Thyroid gland (tissue), 4 donors: ENCODE measurements around the gene LAMA4. TPM values are rescaled to one million over a fixed set of nuclear protein-coding genes. Genes with fewer than 3 reads are reported as not detected.

Experiments used
- DNase-seq, 2 donors: peaks; one replicate each; pipeline ENCODE4 v3.0.0-alpha.2; 2019
- H3K27ac ChIP-seq, 3 donors: fragments of 200-600 bp; sonication (generic); 1 replicate in 2 of 3; 2 replicates in 1 of 3; pipeline ENCODE4 v1.5.1; 2016 to 2019; ENCODE audit warnings: mild to moderate bottlenecking in 1 of 3, moderate library complexity in 1 of 3
- H3K27me3 ChIP-seq: fragments of 200-600 bp; sonication (generic); one replicate; pipeline ENCODE4 v1.5.1; 2019
- H3K36me3 ChIP-seq, 2 donors: fragments of 200-600 bp; sonication (generic); one replicate each; pipeline ENCODE4 v1.5.1; 2016 to 2019
- H3K4me1 ChIP-seq, 2 donors: fragments of 200-600 bp; sonication (generic); one replicate each; pipeline ENCODE4 v1.5.1; 2017 to 2019
- H3K4me3 ChIP-seq, 3 donors: fragments of 200-600 bp; sonication (generic); replicated peaks in 1 of 3; 1 replicate in 2 of 3; 2 replicates in 1 of 3; pipeline ENCODE4 v1.5.1; 2016; ENCODE audit warnings: mild to moderate bottlenecking in 1 of 3
- H3K9me3 ChIP-seq: fragments of 200-600 bp; sonication (generic); one replicate; pipeline ENCODE4 v1.5.1; 2017
- CTCF ChIP-seq, 6 experiments: fragments of 200-600 bp in 3 of 6; fragments of 450-650 bp in 3 of 6; sonication (generic) in 3 of 6; IDR thresholded peaks; one replicate each; pipeline ENCODE4 v1.5.1; 2016 to 2019; ENCODE audit warnings: antibody characterized with exemption in 6 of 6, mild to moderate bottlenecking in 2 of 6, inconsistent platforms in 1 of 6, moderate library complexity in 1 of 6
- POLR2A ChIP-seq, 2 donors: fragments of 450-650 bp; IDR thresholded peaks; one replicate each; pipeline ENCODE4 v1.6.1; 2017; ENCODE audit warnings: antibody characterized with exemption in 2 of 2, mild to moderate bottlenecking in 2 of 2, moderate library complexity in 1 of 2
- WGBS, 2 donors: methylation state at CpG; one replicate each; pipeline ENCODE4 v1.1.5; 2017; 5-methylcytosine and 5-hydroxymethylcytosine counted together
- intact Hi-C: fragments of 100-400 bp; cut with DNase I; formaldehyde crosslinking; loops from one replicate; pipeline ENCODE4 v1.15.1; 2023
- total RNA-seq, 4 donors: library from RNA; depleted of rRNA; stranded (reverse); fragments of >200 nt; gene quantifications; one replicate each; pipeline ENCODE4 v1.2.3, GENCODE V29; 2016

The LAMA4 gene
- total RNA-seq, 4 donors from 2014 or later = 29.9 to 40.0 (median 35.3) TPM

DNA sequence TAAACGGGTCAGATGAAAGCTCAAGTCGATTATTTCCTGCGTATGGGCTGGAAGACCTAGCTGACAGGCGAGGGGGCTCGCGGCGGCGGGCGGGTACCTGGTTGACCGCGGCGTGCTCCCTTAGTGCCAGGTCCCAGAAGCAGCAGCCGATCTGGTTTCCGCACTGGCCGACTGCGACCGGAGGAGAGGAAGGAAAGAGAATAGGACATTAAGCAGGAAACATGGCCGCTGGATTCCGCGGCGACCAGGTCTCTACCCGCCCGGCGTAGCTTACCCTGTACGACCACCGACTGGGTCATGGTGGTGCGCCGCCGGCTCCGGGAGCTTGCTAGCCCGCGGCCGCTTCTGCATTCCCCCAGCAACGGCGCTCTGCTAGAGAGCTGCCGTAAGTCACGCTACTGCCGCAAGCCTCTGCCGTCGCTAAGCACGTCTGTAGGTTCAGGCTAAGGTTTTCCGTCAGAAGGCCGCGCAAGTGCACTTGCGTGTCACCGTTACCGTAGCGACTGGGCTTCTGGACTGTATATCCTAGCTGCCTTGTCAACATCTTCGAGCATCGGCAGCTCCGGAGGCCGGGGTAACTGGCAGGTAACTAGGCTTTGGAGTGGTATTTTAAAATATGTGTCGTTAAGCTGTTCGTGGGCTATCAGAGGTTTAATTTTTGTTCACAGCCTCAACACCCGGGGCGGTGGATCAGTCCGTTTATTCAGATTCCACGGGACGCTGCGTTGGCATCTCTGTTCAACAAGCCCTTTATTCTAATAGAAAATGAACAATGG is 167.0 kb downstream of the LAMA4 start, which contains the start of the genes FAM229B and TUBE1:
Gene FAM229B (plus strand): TSS at position 456 of the 776 bp plus-strand sequence. CDS start 11,693 bp downstream, outside the sequence.
Gene TUBE1 (minus strand): TSS at position 347 of the 776 bp plus-strand sequence. CDS start 48 bp downstream, at position 299.
- TF ChIP-seq POLR2A (IDR thresholded peaks at IDR 0.05) (peak in 1 of 2 donors; percentile 89), CTCF (IDR thresholded peaks at IDR 0.05) (no peak)
- intact Hi-C loops = no loop called here
- H3K27ac ChIP-seq = peak within 1 kb of the TSS; percentile 9 to 90 (median 78)

GRCh38 chr6:112086744-112087135 is 167.6 kb downstream of the LAMA4 start:
- H3K9me3 ChIP-seq = no peaks in the 10 kb centered on the region
- peak overlapping the region; percentile 9 to 90 (median 78) for H3K27ac ChIP-seq
- peak overlapping the region; percentile 31 to 63 (median 55) for H3K4me3 ChIP-seq
- no peaks in the 10 kb centered on the region for H3K36me3 ChIP-seq
- TF ChIP-seq CTCF (IDR thresholded peaks at IDR 0.05) (peak in 4 of 6 experiments; percentile 16 to 41 (median 35)), POLR2A (IDR thresholded peaks at IDR 0.05) (no peak)
- H3K27me3 ChIP-seq = no peaks in the 10 kb centered on the region
- 0 to 1% methylated on average over 8 of the region's 8 CpGs for WGBS, 2 donors
- peaks cover 0 to 3% of the 10 kb centered on the region in 2 donors for H3K4me1 ChIP-seq
- DNase-seq = no peak
- intact Hi-C loops = no loop called here

More for the DNA sequence above, 167.0 kb downstream of the LAMA4 start, which contains the start of the genes FAM229B and TUBE1:
- DNase-seq = peak; percentile 94 to 95
- no peaks in the 10 kb centered on the region for H3K27me3 ChIP-seq
- H3K36me3 ChIP-seq = no peaks in the 10 kb centered on the region
- peak within 1 kb of the TSS; percentile 31 to 63 (median 55) for H3K4me3 ChIP-seq
- no peaks in the 10 kb centered on the region for H3K9me3 ChIP-seq
- 0% methylated on average over 49 to 60 of the region's 60 CpGs for WGBS, 2 donors
- H3K4me1 ChIP-seq = peaks cover 0 to 3% of the 10 kb centered on the region in 2 donors

- 85 to 91% methylated on average over 8 of the region's 8 CpGs for WGBS, 2 donors
- no peak overlapping the region for H3K4me3 ChIP-seq
- TF ChIP-seq CTCF (IDR thresholded peaks at IDR 0.05) (no peak), POLR2A (IDR thresholded peaks at IDR 0.05) (no peak)
- H3K4me1 ChIP-seq = peaks cover 0 to 3% of the 10 kb centered on the region in 2 donors
- H3K27ac ChIP-seq = no peak overlapping the region
- no peaks in the 10 kb centered on the region for H3K27me3 ChIP-seq
- H3K36me3 ChIP-seq = peaks cover 0 to 3% of the 10 kb centered on the region in 2 donors
- no peaks in the 10 kb centered on the region for H3K9me3 ChIP-seq
- intact Hi-C loops = no loop called here
- DNase-seq = no peak
Measured at GRCh38 chr6:112085286-112086065, 168.9 kb downstream of the LAMA4 start.

DNA sequence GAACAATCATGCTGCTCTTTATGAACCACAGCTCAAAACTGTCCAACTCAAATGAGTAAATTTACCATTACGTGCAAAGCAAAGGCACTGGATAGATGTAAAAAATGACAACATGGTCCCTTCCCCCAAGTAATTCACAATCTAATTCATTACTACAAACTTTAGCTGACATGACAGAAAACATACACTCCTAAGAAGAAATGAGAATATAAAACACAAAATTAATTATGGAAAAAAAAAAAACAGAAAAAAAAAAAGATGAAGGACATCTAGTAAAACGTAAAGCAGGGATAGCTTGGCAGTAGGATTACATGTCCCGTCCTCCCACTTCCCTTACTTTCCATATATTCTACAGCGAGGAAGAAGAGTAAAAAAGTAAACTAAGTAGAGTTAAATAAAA is 172.8 kb downstream of the LAMA4 start:
- no peak for DNase-seq
- Histone ChIP-seq H3K4me3 (no peak overlapping the region), H3K27me3 (no peaks in the 10 kb centered on the region), H3K36me3 (peaks cover 5 to 21% of the 10 kb centered on the region in 2 donors), H3K4me1 (peaks cover 0 to 3% of the 10 kb centered on the region in 2 donors), H3K27ac (no peak overlapping the region), H3K9me3 (no peaks in the 10 kb centered on the region)
- intact Hi-C loops = no loop called here
- TF ChIP-seq CTCF (IDR thresholded peaks at IDR 0.05) = no peak
- no peak for TF ChIP-seq POLR2A (IDR thresholded peaks at IDR 0.05)
- 94 to 95% methylated on average over 4 of the region's 4 CpGs for WGBS, 2 donors
